ENCODE measurements around the gene GOSR1.
"Not testable (repeated sequence)": the region's sequence is repeated elsewhere in the genome, so short reads cannot be mapped to it uniquely, and the experiment has no call there.

Gene GOSR1

DNA sequence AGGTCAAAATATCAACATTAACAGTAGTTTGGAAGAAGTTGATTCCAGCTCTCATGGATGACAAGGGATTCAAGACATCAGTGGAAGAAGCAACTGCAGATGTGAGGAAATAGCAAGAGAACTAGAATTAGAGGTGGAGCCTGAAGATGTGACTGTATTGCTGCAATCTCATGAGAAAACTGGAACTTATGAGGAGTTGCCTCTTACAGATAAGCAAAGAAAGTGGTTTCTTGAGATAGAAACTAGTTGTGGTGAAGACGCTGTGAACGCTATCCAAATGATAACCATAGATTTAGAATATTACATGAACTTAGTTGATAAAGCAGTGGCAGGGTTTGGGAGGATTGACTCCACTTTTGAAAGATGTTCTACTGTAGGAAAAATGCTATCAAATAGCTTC is 67.8 kb downstream of the GOSR1 start:
- DNase-seq (ENCODE audit: low read depth in 1 of 2, low spot score in 1 of 2), result no peak

DNA sequence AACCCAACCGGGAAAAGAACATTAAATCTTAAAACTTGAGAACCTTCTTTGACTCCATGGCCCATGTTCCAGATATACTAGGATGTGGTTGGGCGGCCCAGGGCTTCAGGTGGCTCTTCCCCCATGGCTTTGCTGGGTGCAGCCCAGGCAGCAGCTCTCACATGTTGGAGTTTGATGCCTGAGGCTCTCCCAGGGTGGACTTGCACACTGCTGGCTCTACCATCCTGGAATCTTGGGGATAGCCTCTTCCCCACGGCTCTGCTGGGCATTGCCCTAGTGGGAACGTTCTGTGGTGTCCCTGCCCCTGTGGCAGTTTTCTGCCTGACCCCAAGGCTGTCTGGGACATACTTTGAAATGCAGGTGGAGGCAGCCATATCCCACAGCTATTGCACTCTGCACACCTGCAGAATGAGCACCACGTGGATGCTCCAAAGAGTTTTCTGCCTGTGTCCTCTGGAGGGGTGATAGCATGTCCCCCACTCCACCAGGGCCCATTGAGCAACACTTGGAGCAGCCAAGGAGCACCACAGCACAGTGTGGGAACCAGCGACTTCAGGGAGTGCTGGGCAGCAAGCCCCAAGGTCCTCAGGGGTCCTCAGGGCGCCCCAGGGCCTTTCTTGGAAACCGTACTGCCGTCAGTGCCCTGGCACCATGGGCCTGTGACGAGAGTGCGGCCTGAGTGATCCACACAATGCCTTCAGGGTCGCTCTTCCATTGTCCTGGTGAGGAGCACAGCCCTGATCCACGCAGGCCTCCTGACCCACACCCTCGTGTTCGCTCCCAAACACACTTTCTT is 70.8 kb downstream of the GOSR1 start:
- no peak for DNase-seq (ENCODE audit: low read depth in 1 of 2, low spot score in 1 of 2)

DNA sequence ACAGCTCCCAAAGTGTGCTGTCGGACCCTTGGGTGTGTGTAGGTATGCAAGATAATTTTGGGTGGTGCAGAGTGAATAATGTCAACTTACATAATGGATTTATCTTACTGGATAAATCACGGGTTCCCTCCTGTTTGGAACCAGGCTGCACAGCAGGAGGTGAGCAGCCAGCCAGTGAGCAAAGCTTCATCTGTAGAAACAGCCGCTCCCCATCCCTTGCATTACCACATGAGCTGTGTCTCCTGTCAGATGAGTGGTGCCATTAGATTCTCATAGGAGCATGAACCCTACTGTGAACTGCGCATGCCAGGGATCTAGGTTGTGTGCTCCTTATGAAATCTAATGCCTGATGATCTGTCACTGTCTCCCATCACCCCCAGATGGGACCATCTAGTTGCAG is 72.0 kb downstream of the GOSR1 start:
- DNase-seq (ENCODE audit: low read depth in 1 of 2, low spot score in 1 of 2), result not testable (repeated sequence)

DNA sequence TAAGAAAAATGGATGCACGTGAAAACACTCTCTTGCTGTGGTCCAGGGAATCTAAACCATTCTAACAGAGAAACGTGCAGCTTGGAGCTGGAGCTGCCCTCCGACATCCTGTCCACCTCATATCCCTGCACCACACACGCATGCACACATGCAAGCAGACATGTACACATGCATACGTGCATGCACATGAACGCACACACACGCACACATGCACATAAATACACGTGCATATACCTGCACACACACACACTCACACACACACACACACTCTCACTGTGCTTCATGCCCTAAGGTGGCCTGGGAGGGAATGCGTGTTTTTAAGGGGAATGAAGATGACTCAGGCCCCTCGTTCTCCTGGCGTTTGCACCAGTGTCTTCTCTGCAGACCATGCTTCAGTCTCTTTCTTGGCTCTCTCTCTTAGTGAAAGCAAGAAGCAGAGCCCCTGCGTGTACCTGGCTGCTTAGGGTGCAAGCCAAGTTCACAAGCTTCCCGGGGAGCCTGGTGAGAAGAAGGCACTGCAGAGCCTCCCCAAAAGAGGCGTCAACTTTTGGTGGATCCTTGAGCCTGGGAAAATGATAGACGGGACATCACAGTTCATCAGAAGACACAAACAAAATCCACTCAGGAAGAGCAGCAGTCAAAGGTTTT is 72.8 kb downstream of the GOSR1 start:
- no peak for DNase-seq (ENCODE audit: low read depth in 1 of 2, low spot score in 1 of 2)

DNA sequence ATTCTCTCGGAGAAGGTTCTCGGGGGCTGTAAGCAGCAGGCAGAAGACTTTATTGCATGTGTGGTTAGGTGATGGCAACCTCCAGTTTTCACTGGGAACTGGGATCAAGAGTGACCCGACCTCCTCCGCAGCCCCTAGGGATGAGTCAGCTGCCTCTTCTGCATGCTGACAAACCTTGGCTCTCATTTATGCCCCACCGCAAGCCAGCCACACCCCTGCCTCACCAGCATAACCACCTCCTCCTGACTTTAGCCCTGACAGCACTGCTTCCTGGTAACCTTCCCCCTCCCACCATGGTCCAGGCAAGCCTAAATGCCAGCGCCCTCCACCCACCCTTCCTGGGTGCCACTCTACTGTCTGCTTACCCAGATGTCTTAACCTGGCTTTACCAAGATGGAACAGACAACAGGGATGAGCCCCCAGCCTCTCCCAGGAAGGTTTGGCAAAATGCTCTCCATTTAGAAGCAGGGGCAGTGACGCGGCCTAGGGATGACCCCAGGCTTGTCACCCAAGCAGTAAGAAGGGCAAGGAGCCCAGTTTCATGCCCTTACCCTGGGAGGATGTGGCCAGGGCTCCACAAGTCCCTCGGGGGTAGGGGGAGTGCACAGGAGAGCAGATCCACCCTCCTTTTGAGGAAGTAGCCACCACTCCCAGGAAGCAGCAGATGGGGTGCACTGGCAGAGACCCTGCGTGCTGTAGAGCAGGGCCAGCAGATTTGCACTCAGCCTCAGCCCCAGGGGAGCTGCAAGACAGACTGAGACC is 73.5 kb downstream of the GOSR1 start:
- DNase-seq (ENCODE audit: low read depth in 1 of 2, low spot score in 1 of 2), result no peak

DNA sequence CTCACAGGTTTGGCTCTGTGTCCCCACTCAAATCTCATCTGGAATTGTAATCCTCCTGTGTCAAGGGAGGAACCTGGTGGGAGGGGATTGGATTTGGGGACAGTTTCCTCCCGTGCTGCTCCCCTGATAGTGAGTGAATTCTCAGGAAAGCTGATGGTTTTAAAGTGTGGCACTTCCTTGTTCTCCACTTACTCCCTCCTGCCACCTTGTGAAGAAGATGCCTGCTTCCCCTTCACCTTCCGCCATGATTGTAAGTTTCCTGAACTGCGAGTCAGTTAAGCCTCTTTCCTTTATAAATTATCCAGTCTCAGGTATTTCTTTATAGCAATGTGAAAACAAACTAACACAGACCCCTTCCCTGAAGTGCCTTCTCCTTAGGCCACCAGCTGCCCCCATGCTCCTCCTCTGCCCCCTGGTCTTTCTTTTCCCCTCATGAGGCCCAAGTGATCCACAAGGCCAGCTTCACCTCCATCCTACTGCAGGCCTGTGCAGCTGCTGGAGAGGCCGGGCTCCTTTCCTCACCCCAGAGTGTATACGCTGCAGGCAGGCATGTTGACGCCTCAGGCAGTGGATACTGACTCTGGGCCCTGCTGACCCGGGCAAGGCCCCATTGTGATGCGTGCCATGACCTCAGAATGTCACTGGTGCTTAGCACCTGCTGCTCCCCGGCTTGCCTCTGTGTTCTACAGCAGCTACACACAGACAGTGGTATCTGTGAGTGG is 74.2 kb downstream of the GOSR1 start:
- not testable (repeated sequence) for DNase-seq (ENCODE audit: low read depth in 1 of 2, low spot score in 1 of 2)

DNA sequence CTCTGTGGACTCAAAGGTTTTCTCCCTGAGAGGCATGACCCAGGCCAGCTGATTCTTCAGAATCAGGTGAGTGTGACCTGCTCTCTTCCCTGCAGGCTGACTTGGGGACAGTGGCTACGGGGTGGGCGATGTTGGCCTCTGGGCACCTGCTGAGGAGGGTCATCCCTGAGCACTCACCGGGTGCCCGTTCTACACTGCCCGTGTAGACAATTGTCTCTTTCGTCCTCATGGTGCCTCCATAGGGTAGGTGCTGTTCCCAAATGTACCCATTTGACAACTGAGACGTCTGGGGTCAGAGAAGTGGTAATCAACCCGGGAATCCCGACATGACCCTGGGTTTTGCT is 74.8 kb downstream of the GOSR1 start:
- no peak for DNase-seq (ENCODE audit: low read depth in 1 of 2, low spot score in 1 of 2)

DNA sequence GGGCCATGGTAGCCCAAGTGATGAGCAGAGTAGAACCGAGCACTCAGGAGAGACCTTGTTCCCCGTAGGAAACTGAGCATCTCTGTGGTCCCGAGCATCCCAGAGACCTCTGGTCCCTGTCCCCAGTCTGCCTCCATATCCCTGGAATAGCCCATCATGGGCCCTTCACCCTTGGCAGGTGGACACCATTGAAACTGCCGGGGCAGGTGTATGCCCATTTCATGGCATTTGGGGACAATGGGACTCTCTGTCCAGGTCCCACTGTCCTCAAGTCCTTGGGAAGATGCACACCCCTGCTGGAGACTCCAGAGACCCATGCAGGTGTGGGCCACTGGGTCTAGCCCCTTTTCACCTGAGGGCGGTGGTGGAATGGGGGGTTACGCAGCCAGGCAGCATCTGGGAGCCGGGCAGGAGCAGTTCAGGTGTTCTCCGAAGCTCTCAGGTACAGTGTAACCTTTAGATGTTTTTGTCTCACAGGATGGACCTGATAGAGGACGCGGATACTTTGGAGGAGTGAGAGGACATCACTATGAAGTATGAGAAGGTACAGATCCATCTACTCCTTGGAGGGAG is 75.9 kb downstream of the GOSR1 start:
- DNase-seq (ENCODE audit: low read depth in 1 of 2, low spot score in 1 of 2), result no peak

DNA sequence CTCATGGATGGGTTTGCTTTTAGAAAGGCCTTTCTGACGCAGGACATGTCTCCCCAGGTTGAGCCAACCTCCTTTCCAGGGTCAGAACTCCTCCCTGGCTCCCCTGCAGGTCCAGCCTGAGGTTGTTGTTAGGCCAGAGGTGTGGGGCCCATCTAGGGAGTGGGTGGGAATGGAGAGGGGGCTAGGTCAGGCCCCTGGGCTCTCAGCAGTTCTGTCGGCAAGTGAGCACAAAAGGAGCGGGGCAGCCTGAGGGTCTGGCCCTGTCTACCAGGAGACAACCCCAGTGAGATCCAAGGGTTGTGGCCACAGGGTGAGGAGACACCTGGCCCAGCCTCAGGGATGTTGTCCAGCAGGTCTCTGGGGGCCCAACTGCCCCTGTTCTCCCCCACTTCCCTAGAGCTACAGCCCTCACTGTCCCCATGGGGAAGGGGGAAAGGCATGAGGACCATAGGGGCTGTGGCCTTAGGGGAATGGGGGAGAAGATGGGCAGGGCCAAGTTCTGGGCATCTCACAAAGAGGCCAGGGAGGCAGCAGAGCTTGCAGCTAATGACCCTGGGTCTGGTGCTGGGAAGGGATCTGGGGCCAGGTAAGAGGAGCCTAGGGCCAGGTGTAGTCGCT is 76.7 kb downstream of the GOSR1 start:
- DNase-seq (ENCODE audit: low read depth in 1 of 2, low spot score in 1 of 2), result not testable (repeated sequence)

DNA sequence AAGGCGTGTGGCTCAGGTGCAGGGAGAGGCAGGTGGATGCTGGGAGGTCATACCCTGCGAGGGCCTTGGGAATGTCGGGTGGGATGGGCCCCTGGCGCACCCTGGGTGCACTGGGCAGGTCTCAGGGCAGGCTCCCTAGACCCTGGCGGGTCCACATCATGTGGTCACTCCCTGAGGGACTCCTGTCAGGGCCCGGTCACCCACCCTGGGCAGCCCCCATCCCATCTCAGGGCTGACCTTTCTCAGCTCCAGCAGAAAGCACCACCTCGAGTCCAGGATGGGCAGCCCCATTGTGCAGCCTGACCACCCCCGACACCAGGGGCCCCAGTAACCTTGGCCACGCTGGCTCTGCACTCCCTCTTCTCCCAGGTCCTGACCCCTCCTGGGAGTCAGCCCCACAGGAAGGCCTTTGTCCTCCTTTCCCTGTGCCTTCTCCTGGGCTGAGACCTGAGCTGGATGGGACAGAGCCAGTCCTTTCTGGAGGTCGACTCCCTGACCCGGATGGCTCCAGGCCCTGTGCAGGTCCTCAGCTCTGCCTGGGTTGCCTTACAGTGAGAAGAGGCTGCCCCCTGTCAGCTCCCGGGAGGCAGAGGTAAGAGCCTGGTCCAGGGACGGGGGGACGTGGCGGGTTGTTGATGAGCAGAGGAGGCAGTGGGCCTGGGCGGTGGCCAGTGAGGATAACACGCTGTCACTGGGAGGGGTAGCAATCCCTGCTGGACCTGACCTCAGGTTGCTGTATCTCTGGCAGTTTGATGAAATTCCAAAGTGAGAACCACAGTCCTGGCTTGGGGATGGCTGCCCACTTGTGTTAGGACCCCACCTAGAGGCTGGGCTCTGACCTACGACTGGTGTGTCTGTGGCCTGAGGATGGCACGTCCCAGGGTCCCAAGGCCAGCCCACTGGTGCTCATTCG is 77.9 kb downstream of the GOSR1 start:
- DNase-seq (ENCODE audit: low read depth in 1 of 2, low spot score in 1 of 2), result no peak

DNA sequence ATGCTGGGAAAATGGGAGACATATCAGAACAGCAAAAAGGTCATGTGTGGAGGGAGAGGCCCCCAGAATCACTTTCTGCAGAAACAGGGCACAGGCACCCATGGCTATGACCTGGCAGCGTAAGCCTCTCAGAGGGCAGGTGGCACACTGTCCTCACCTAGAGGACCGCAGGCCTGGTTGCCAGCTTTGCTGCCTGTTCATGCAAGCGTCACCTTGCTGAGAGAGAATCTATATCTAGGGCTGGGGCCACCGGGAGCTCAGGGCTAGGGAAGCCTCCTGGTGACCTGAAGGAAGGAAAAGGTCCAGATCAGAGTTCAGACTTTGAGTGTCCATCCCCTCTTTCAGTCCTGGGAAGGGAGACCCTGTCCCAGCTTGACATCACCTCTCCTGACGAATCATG is 78.7 kb downstream of the GOSR1 start:
- DNase-seq (ENCODE audit: low read depth in 1 of 2, low spot score in 1 of 2), result no peak

DNA sequence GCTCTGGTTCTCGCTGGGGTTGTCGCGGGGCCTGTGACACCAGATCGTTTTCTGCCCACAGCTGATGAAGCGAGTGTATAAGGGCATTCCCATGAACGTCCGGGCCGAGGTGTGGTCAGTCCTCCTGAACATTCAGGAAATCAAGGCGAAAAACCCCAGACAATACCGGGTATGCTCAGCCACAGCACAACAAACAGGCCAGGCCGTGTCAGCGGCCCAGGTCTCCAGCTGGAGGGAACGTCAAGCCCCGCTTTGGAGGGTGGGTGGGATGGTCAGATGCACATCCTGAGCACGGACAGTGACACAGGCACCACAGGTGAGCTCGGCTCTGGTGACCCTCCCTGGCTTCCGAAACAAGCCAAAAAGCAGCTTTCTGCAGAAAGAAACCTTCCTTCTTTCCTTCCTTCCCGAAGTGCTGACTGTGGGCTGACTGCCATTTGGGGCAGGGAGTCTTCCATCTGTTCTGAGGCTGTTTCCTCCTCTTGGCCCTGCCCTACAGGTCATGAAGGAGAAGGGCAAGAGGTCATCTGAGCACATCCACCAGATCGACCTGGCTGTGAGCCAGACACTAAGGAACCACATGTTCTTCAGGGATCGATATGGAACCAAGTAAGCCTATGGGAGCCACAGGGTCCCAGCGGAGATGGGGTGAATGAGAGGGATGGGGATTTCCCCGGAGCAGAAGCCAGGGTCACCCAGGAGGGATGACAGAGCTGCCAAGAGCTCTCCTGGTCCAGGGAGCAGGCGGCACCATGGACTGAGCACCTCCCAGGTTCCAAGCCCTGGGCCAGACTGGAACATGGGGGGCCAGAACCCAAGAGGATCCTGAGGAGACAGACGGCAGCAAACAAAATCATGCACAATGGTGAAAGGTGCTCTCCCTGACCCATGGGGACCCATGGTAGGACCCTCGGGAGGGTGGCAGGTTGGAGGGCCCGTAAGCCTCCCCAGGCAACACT is 79.4 kb downstream of the GOSR1 start:
- DNase-seq (ENCODE audit: low read depth in 1 of 2, low spot score in 1 of 2), result no peak

DNA sequence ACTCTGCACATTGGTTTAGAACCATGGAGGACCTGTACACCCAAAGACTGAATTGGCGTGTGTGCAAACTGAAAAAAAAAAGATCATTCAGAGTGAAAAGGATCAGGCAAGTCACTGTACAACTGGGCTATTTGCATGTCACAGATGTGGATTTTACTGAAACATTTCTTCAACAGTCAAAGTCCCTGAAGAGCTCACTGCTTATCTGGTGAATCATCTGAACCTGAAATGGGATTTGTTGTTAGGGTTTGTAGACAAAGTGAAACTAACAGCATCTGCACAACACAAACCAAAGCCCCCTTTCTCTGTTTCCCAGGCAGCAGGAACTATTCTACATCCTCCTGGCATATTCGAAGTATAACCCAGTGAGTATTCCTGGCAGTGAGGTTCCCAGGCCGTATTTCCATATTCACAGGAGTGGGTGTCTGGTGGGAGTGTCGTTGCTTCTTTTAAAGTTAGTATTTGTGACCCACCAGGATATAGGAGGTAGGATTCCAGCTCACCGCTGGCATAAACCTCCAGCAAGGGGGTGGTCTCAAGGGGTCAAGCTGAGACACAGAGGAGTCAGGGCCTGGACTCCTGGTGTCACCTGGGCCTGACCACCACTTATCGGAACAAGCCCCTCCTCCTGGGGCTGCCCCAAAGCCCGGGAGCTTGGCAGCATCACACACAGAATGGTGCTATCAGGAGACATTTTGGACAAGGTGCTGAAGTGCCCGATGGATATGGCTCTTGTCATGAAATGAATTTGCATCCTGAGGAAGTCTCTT is 80.9 kb downstream of the GOSR1 start:
- no peak for DNase-seq (ENCODE audit: low read depth in 1 of 2, low spot score in 1 of 2)

DNA sequence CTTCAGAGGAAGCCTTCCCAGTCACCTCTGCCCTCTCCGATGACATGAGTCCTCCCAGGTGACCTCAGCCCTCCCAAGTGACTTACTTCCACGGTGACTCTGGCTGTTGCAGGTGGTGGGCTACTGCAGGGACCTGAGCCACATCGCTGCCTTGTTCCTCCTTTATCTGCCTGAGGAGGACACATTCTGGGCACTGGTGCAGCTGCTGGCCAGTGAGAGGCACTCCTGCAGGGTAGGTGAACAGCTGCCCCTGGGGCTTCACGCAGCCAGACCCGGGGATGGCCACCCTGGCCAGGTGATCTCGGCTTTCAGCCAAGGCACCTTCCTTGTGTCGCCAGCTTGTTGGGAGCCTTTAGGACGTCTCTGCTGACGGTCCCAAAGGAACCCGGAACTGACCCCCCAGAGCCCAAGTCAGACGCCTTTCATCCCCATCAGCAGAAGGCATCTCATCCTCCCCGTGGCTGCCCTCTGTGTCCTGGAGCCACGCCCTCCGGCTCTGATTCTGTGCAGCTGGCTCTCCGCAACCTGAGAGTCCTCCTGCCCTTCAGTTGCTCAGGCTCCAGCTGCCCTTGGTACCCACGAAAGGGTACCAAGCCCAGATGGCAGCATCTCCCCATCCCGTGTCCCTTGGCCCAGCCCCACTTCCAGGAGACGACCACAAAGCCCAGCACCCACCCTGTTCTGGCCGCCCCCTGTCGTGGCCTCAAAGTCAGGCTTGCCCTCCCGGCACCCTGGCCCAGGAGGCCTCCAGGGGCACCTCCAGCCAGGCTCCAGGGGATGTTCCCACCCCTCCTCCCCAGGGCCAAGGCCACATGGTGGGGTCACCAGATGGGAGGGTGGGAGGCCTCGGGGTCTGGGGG is 81.7 kb downstream of the GOSR1 start:
- DNase-seq (ENCODE audit: low read depth in 1 of 2, low spot score in 1 of 2), result no peak

DNA sequence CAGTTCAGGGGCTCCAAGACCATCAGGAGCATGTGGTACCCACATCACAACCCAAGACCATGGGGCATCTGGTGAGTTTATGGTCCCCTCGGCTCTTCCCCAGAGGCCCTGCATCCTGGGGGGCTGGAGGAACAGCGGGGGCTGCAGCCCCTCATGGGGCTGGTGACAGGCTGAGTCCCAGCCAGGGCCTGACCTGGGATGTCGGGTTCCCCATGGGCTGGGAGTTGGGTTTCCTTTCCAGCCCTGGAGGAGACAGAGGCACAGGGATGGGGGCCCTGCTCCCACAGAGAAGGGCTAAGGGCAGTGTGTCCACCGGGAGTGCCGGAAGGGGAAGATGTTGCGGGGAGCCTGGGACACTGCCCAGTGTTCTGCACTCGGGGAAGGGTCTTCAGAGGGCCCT is 82.4 kb downstream of the GOSR1 start:
- no peak for DNase-seq (ENCODE audit: low read depth in 1 of 2, low spot score in 1 of 2)

DNA sequence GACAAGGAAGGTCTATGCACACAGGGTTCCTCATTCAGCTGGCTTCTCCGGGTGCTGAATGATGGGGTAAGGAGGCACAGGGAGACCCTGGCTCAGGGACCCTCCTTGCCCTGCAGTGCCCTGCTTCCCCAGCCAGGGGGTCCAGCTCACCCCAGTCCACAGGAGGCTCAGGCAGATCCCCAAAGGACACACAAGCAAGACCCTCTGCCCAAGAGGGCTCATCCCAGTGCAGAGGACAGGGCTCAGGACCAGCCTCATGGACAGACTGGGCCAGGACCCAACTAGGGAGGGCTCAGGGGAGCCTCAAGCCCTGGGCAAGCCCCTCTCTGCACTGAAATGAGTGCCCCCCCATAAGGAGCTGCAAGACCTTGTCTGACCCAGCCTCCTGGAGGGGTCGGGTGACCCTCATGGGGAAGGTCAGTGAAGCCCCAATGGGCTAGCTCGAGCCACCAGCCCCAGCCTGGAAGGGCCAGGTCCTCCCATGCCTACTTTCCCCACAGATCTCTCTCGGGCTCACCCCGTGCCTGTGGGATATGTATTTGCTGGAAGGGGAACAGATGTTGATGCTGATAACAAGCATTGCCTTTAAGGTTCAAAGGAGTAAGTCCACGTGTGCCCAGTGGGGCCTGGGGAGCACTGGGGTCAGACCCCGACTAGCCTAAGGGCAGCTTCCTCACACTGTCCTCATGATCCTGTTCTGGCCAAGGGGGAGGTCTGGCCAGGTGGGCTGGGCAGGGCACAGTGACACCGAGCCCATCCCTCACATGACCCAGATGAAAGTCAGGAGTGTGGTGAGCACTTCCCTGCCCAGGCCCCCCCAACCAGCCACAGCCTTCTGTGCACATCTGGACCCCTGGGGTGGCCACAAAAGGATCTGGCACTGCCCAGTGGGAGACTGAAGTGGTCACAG is 83.2 kb downstream of the GOSR1 start:
- DNase-seq (ENCODE audit: low read depth in 1 of 2, low spot score in 1 of 2), result not testable (repeated sequence)

All from stimulated activated CD4-positive, alpha-beta T cell treated with anti-CD3 and anti-CD28 coated beads, Interleukin-15, amount 100 ng/mL, for 1 hour (primary cell).